Stimulated activated CD8-positive, alpha-beta memory T cell treated with anti-CD3 and anti-CD28 coated beads, Interleukin-12 subunit alpha, Interleukin-12 subunit beta, amount 100 ng/mL, for 1 hour (primary cell): ENCODE data around the gene CYBRD1.

Source experiments
- DNase-seq: peaks from one replicate; pipeline ENCODE4 v3.0.0-alpha.2; 2020; ENCODE audit warnings: low read depth

The CYBRD1 gene

GRCh38 chr2:171602352-171602751 lies 80.1 kb downstream of the CYBRD1 start:
- DNase-seq, result no peak
